Activated naive CD8-positive, alpha-beta T cell treated with anti-CD3 and anti-CD28 coated beads, Interleukin-2, amount 50 U/mL, for 24 hours (primary cell): ENCODE results near the gene MAN1B1.

Experiments used
- ATAC-seq: fragments of 150-1000 bp; cut with Tn5 transposase; one replicate; pipeline ENCODE4 v1.10.0; 2021
- DNase-seq: peaks from one replicate; pipeline ENCODE4 v3.0.0; 2021
- H3K27ac Mint-ChIP-seq: one replicate; pipeline ENCODE4 v1.8.0; 2021; ENCODE audit warnings: mild to moderate bottlenecking, mixed read lengths
- H3K27me3 Mint-ChIP-seq: one replicate; pipeline ENCODE4 v1.8.0; 2021; ENCODE audit warnings: mixed read lengths
- H3K36me3 Mint-ChIP-seq: one replicate; pipeline ENCODE4 v1.8.0; 2021; ENCODE audit warnings: low read depth, mixed read lengths
- H3K4me1 Mint-ChIP-seq: one replicate; pipeline ENCODE4 v1.8.0; 2021; ENCODE audit warnings: mixed read lengths
- H3K4me3 Mint-ChIP-seq: one replicate; pipeline ENCODE4 v1.8.0; 2021; ENCODE audit warnings: mild to moderate bottlenecking, moderate library complexity, mixed read lengths
- H3K9me3 Mint-ChIP-seq: one replicate; pipeline ENCODE4 v1.8.0; 2021; ENCODE audit warnings: mixed read lengths

The MAN1B1 gene

DNA sequence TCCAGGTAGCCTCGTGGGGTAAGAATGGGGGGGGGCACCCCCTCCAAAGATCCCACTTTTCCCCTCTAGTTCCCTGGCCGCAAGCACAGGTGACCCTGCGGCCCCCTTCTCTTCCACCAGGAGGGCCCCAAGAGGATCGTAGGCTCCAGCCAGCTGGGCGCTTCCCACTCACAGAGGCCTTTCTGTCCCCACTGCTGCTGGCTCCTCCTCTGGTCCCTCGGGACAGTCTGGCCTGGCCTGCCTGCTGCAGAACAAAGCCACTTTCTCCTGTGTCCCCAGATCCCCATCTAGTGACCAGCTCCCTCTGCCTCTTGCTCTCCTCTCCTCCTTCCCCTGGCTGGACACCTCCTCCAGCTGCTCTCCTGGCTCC is 15.9 kb upstream of the MAN1B1 start:
- Mint-ChIP-seq H3K4me1 (peaks cover 19% of the 10 kb centered on the region), H3K36me3 (no peaks in the 10 kb centered on the region), H3K9me3 (no peaks in the 10 kb centered on the region), H3K4me3 (peak overlapping the region; percentile 77), H3K27me3 (no peaks in the 10 kb centered on the region), H3K27ac (peak overlapping the region; percentile 72)
- DNase-seq: no peak
- no peak for ATAC-seq

DNA sequence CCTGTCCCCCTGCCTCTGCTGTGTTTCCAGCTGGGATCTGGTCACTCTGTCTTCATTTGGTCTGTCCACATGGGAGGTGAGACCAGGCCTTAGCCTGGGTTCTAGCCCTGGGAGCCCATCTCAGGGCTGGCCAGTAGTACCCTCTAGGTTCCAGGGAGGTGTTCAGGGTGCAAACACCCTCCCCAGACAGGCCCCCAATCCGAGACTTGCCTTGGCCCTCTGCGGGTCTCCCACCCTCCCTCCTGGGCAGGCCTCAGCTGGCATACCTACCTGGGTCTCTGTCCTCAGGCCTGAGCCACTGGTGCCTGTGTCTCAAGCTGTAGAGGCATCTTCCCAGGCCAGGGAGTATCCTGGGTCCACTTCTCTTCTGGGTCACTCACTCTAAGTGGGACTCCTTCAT is 15.5 kb upstream of the MAN1B1 start:
- Mint-ChIP-seq H3K9me3 (no peaks in the 10 kb centered on the region), H3K27ac (peak overlapping the region; percentile 72), H3K4me3 (peak overlapping the region; percentile 77), H3K27me3 (no peaks in the 10 kb centered on the region), H3K4me1 (peaks cover 19% of the 10 kb centered on the region), H3K36me3 (no peaks in the 10 kb centered on the region)
- DNase-seq (no peak), ATAC-seq (no peak)

DNA sequence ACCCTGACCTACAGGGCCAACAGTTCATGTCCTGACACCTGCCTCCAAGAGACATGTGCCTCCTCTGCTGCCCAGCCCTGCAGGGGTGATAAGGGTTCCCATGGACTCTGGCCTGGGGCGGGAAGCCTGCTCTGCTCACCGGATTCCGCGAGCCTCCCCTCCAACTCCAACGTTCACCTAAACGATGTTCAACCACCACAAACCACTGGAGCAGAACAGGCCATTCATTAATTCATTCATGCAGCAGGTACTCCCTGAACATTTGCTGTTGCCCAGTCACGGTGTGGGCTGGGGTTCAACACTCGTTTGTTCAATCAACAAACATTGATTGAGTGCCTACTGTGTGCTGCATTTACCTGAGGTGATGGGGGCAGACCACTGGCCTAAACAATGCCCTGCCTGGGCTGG is 12.8 kb upstream of the MAN1B1 start:
- Mint-ChIP-seq H3K9me3 (no peaks in the 10 kb centered on the region), H3K36me3 (no peaks in the 10 kb centered on the region), H3K27me3 (no peaks in the 10 kb centered on the region), H3K4me3 (no peak overlapping the region), H3K27ac (no peak overlapping the region), H3K4me1 (peaks cover 16% of the 10 kb centered on the region)
- ATAC-seq (no peak), DNase-seq (no peak)

DNA sequence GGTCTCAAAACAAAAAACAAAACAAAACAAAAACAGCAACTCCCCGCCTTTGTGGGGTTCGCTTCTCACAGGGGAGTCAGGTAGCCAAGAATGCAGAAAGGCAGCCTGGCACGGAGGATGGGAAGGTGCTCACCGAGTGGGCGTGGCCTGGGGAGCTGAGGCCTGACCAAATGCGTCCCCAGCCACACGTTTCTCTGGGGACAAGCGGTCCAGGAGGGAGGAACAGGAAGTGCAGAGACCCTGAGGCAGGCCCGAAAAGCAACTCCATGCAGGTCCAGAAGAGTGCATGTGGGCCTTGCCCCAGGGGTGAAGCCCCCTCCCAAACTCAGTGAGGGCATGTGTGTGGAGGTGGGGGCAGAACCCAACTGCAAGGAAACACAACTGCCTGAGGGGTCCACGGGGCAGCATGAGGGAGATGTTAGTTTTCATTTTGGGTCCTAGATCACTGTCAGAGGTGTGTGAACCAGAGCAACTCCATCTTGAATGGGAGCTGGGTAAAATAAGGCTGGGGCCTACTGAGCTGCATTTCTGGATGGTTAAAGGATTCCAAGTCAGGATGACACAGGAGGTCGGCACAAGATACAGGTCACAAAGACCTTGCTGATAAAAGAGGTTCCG is 12.0 kb upstream of the MAN1B1 start:
- DNase-seq: no peak
- ATAC-seq: no peak
- H3K4me1 Mint-ChIP-seq: peaks cover 15% of the 10 kb centered on the region
- no peak overlapping the region for H3K27ac Mint-ChIP-seq
- H3K36me3 Mint-ChIP-seq: peaks cover 2% of the 10 kb centered on the region
- no peak overlapping the region for H3K4me3 Mint-ChIP-seq
- H3K9me3 Mint-ChIP-seq: no peaks in the 10 kb centered on the region
- no peaks in the 10 kb centered on the region for H3K27me3 Mint-ChIP-seq

DNA sequence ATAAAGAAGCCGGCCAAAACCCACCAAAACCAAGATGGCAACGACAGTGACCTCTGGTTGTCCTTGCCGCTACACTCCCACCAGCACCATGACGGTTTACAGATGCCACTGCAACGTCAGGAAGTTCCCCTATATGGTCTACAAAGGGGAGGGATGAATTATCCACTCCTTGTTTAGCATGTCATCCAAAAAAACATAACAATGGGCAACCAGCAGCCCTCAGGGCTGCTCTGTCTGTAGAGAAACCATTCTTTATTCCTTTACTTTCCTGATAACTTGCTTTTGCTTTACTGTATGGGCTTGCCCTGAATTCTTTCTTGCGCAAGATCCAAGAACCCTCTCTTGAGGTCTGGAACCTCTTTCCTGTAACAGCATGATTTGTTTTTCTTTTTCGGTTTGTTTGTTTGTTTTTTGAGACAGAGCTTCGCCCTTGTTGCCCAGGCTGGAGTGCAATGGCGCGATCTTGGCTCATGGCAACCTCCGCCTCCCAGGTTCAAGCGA is 11.5 kb upstream of the MAN1B1 start:
- Mint-ChIP-seq H3K4me3 (no peak overlapping the region), H3K27ac (no peak overlapping the region), H3K9me3 (no peaks in the 10 kb centered on the region), H3K36me3 (peaks cover 3% of the 10 kb centered on the region), H3K4me1 (peaks cover 15% of the 10 kb centered on the region), H3K27me3 (no peaks in the 10 kb centered on the region)
- no peak for DNase-seq
- ATAC-seq: no peak

DNA sequence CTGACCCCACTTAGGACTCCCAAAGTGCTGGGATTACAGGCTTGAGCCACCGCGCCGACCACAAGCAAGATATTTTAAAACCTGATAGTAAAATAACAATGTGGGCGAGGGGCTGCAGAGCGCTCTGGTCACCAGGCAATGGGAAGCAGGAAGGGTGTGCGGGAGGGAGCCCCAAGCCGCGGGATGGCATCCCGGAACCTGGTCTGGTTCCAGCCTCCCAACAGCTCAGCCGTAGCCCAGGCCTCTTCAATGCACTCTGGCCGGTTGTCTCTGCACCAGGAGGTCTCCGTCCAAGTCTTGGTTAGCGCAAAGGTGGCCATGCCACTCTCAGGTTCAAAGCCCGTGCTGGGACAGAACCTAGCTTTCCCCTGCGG is 10.2 kb upstream of the MAN1B1 start:
- Mint-ChIP-seq H3K27me3 (no peaks in the 10 kb centered on the region), H3K4me3 (peak overlapping the region; percentile 29), H3K4me1 (peaks cover 4% of the 10 kb centered on the region), H3K27ac (no peak overlapping the region), H3K36me3 (peaks cover 3% of the 10 kb centered on the region), H3K9me3 (no peaks in the 10 kb centered on the region)
- DNase-seq: no peak
- no peak for ATAC-seq

DNA sequence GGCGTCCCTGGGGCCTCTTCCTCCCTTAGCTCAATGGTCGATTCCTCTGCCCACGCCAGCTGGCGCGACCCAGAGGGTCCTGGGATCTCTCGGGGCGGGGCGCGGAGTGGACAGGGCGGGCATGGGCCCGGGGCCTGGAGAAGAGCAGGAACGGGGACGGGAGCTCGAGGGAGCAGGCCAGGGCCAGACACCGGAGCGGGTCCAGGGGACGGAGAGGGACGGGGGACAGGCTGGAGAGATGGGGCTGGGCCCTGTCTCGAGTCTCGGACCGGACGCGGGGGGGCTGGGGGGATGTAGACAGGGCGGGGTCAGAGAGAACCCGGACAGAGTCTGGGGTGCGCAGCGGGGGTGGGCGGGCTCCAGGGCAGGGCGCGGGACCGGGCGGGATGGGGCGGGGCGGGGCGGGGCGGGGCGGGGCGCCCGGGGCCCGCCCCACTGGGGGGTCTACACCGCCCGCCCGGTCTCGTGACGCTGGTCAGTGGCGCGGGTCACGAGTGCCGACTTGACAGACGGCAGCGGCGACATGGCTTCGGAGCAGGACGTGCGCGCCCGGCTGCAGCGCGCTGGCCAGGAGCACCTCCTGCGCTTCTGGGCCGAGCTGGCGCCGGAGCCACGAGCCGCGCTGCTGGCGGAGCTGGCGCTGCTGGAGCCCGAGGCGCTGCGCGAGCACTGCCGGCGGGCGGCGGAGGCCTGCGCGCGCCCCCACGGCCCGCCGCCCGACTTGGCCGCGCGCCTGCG is 9.6 kb upstream of the MAN1B1 start, which contains the start of gene UAP1L1:
Gene UAP1L1, plus strand, starts transcription at position 508 of the 738 bp plus-strand sequence. Its CDS starts 16 bp downstream, at position 524.
- ATAC-seq (peak; percentile 57), DNase-seq (peak; percentile 66)
- no peaks in the 10 kb centered on the region for H3K27me3 Mint-ChIP-seq
- H3K36me3 Mint-ChIP-seq: peaks cover 3% of the 10 kb centered on the region
- H3K27ac Mint-ChIP-seq: peak within 1 kb of the TSS; percentile 35
- H3K9me3 Mint-ChIP-seq: no peaks in the 10 kb centered on the region
- H3K4me3 Mint-ChIP-seq: peak within 1 kb of the TSS; percentile 71
- H3K4me1 Mint-ChIP-seq: peaks cover 4% of the 10 kb centered on the region

DNA sequence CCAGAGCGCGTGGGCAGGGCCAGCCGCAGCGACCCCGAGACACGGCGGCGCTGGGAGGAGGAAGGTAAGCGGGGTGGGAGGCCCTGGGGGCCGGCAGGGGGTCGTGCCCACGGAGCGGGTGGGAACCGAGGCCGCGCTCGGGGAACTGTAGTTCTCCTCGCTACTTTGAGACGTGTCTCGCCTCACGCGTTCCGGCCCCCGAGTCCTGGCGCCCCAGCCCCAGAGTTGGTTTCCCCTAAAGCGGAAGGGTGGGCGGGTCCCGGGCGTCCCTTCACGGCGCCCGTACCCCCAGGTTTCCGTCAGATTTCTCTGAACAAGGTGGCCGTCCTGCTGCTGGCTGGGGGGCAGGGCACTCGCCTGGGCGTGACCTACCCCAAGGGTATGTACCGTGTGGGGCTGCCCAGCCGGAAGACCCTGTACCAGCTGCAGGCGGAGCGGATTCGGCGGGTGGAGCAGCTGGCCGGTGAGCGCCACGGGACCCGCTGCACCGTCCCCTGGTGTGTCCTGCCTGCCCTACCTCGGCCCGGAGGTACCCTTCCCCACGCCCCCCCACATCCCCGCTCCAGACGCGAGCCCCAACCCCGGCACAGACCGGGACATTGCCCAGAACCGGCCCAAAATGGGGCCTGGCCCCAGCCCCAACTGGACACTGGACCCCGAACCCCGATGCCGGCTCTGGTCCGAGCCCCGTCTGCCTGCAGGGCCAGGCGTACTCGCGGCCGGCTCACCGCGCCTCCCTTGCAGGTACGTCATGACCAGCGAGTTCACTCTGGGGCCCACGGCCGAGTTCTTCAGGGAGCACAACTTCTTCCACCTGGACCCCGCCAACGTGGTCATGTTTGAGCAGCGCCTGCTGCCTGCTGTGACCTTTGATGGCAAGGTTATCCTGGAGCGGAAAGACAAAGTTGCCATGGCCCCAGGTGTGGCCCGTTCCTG is 8.8 kb upstream of the MAN1B1 start:
- peak; percentile 67 for DNase-seq
- Mint-ChIP-seq H3K36me3 (peaks cover 3% of the 10 kb centered on the region), H3K9me3 (no peaks in the 10 kb centered on the region), H3K4me1 (peaks cover 7% of the 10 kb centered on the region), H3K27me3 (no peaks in the 10 kb centered on the region), H3K4me3 (peak overlapping the region; percentile 71), H3K27ac (peak overlapping the region; percentile 35)
- peak; percentile 37 for ATAC-seq

DNA sequence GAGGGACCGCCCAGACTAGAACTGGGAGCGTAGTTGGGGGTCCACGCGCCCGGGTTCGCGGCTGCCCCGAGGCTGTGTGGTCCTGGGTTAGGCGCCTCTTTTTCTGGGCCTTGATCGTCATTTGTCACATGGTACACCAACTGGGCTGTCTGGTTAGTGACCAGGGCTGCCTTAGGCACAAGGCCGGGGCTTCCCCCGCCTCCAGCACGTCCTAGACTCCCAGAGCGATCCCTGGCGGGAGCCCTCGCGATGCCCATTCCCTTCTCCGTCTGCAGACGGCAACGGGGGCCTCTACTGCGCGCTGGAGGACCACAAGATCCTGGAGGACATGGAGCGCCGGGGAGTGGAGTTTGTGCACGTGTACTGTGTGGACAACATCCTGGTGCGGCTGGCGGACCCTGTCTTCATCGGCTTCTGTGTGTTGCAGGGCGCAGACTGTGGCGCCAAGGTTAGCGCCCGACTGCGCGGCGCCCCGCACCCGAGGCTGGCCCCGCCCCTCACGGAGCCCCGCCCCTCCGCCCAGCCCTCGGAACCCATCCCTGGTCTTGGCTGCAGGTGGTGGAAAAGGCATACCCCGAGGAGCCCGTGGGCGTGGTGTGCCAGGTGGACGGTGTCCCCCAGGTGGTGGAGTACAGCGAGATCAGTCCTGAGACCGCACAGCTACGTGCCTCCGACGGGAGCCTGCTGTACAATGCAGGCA is 7.9 kb upstream of the MAN1B1 start:
- Mint-ChIP-seq H3K4me3 (peak overlapping the region; percentile 71), H3K4me1 (peaks cover 13% of the 10 kb centered on the region), H3K9me3 (no peaks in the 10 kb centered on the region), H3K27me3 (no peaks in the 10 kb centered on the region), H3K27ac (no peak overlapping the region), H3K36me3 (peaks cover 5% of the 10 kb centered on the region)
- ATAC-seq (no peak), DNase-seq (no peak)

DNA sequence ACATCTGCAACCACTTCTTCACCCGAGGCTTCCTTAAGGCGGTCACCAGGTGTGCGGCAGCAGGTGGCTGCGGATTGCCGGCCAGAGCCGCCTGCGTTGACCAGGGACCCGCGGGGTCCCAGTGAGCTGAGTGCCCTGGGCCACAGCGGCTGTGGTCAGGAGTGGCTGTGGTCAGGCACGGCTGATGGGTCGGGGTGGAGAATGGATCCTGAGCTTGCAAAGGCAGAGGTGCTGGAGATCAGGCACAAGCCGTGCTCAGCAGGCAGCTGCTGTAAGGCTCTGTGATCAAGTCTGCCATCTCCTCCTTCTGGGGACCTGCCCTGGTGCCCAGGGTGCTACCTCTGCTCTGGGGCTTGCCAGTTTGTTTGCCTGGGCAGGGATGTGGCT is 7.4 kb upstream of the MAN1B1 start:
- Mint-ChIP-seq H3K27ac (no peak overlapping the region), H3K9me3 (no peaks in the 10 kb centered on the region), H3K27me3 (no peaks in the 10 kb centered on the region), H3K4me3 (no peak overlapping the region), H3K4me1 (peaks cover 15% of the 10 kb centered on the region), H3K36me3 (peaks cover 5% of the 10 kb centered on the region)
- DNase-seq: no peak
- no peak for ATAC-seq

DNA sequence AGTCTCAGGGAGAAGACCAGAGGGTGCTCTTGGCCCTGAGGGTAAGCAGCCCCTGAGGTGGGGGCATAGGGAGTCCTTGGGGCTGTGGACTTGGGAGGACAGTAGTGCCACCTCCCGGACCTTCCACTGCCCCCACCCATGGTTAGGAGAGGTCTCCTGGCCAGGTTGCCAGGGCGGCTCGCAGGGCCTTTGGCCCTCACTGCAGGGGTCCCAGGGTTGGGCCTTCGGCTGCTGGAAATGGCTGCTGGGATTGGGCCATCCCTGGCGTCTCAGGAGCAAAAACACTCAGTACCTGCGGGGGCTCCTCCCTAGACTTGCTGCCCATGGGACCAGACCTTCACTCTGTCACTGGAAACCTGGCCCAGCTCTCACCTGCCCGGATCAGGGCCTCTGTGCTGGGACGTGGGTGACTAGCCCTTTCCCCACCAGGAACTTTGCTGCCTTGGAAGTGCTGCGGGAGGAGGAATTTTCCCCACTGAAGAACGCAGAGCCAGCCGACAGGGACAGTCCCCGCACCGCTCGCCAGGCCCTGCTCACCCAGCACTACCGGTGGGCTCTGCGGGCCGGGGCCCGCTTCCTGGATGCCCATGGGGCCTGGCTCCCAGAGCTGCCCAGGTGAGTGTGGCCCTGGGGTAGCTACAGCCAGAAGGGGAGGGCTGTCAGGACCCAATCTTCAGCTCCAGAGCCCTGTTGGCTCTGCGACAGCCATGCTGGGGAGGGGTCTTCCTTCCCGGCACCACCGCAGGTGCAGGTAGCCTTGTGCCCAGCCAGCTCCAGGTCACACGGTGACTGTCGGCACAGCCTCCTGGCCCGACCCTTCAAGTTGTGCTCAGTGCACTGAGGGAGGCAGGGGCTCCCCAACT is 6.3 kb upstream of the MAN1B1 start:
- Mint-ChIP-seq H3K4me1 (peaks cover 23% of the 10 kb centered on the region), H3K36me3 (peaks cover 5% of the 10 kb centered on the region), H3K9me3 (no peaks in the 10 kb centered on the region), H3K27me3 (no peaks in the 10 kb centered on the region), H3K4me3 (no peak overlapping the region), H3K27ac (no peak overlapping the region)
- DNase-seq (no peak), ATAC-seq (no peak)

DNA sequence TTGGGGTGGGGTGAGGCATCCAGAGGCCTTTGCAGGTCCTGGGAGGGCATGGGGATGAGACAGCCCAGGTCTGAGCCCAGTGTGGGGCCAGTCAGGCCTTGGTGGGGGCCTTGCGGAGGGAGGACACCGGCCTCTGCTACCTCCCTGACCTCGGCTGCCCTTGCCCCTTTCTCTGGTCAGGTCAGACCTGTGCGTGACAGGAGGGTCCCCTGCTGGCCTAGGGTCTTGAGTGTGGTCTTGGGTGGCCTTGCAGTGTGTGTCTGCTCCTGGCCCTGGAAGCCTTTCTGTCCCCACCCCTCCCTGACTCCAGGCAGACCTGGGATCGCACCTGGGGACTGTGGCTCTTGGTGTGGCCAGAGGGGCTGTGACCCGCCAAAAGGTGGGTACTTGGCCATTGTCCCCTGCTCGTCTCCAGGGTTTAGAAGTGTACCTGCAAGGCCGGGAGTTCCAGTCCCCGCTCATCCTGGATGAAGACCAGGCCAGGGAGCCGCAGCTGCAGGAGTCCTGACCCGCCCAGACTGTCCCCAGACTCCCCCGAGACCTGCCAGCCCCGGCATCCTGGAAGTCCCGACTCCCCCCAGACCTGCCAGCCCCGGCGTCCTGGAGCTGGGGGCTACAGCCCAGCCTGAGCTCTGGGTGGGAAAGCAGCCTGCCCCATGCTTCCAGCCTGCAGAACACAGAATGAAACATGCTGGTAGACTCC is 4.4 kb upstream of the MAN1B1 start:
- no peak overlapping the region for H3K27ac Mint-ChIP-seq
- peaks cover 31% of the 10 kb centered on the region for H3K4me1 Mint-ChIP-seq
- DNase-seq: no peak
- no peak for ATAC-seq
- H3K27me3 Mint-ChIP-seq: no peaks in the 10 kb centered on the region
- no peak overlapping the region for H3K4me3 Mint-ChIP-seq
- no peaks in the 10 kb centered on the region for H3K9me3 Mint-ChIP-seq
- peaks cover 5% of the 10 kb centered on the region for H3K36me3 Mint-ChIP-seq

DNA sequence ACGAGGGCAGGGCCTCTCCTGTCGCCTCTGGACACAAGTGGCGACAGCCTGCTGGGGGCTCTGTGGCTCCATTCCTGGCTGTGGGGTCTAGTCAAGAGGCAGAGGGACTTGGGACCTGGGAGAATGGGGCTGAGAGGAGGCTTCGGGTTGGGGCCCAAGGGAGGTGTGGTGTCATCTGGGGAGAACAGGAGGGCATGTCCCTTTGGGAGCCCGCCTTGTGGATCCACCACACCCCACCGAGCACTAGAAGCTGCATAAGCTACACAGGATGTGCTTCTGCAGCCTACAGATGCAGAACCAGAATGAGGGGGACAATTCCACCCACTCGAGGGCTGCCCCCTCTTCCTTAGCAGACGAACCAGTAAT is 3.9 kb upstream of the MAN1B1 start:
- Mint-ChIP-seq H3K9me3 (no peaks in the 10 kb centered on the region), H3K27ac (no peak overlapping the region), H3K4me1 (peaks cover 36% of the 10 kb centered on the region), H3K27me3 (no peaks in the 10 kb centered on the region), H3K36me3 (peaks cover 5% of the 10 kb centered on the region), H3K4me3 (no peak overlapping the region)
- DNase-seq: no peak
- ATAC-seq: no peak
